AG09319 (cell line): ENCODE results near the gene POC1A.

Experiments used
- DNase-seq: peaks from one replicate; pipeline ENCODE4 v3.0.0-alpha.2; 2010; ENCODE audit warnings: low read depth; ENCODE audit errors: extremely low read depth
- CTCF ChIP-seq: IDR thresholded peaks from 2 replicates; pipeline ENCODE4 v1.5.1; 2011; ENCODE audit warnings: low read depth, mild to moderate bottlenecking, inconsistent platforms, low read length, moderate library complexity

The POC1A gene

GRCh38 chr3:52135332-52135731 lies 18.9 kb downstream of the POC1A start:
- DNase-seq, result no peak
- no peak for TF ChIP-seq CTCF

- no peak for DNase-seq
- TF ChIP-seq CTCF, result no peak
These were observed 19.5 kb downstream of the POC1A start for GRCh38 chr3:52134761-52135160.

- no peak for TF ChIP-seq CTCF
- DNase-seq, result no peak
These were observed 21.3 kb downstream of the POC1A start for GRCh38 chr3:52132930-52133329.

DNA sequence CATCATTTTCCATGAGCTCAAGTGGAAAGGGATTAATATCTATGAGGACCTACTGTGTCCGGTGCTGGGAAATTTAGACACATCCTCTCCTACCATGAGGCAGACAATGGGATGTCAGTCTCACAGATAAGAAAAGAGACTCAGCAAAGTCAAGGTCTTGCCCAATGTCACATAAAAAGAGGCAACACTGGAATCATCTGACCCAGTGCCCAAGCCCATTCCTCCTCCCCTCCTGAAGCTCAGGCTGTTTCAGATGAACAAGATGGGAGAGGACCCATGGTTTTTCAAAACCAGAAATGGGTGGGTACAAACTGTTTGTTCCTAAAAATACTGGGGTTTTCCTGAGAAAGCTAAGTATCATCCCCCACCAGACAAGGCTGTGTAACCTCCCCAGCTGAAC lies 22.2 kb downstream of the POC1A start:
- TF ChIP-seq CTCF, result no peak
- DNase-seq, result no peak

DNA sequence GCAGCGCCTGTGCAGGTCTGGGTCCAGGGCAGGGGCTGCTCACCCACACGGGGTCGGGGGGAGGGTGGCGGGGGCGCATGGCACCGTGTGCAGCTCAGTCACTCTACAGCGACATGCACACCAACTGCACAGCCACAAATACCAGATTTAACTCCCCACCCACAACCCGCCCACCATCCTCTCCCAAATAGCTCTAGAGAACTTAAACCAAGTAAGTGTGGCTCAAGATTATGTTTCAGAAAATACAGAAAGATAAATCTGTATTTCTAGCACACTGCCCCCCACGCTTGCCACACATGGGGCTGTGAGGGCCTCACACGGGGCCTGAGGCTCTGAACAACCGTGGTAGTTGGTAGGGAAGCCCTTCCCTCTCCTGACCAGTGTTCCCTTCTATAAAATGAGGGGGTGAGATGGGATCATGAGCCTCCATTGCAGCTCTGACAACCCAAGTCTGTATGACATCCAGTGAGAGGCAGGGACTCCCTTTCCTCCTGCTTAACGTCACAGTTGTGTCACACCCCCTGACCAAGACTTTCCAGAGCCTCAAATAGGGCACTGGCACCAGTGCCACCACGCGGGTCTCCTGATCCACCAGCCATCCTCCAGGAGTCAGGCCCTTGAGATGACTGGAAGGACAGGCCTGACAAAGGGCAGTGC lies 23.1 kb downstream of the POC1A start:
- no peak for DNase-seq
- no peak for TF ChIP-seq CTCF

DNA sequence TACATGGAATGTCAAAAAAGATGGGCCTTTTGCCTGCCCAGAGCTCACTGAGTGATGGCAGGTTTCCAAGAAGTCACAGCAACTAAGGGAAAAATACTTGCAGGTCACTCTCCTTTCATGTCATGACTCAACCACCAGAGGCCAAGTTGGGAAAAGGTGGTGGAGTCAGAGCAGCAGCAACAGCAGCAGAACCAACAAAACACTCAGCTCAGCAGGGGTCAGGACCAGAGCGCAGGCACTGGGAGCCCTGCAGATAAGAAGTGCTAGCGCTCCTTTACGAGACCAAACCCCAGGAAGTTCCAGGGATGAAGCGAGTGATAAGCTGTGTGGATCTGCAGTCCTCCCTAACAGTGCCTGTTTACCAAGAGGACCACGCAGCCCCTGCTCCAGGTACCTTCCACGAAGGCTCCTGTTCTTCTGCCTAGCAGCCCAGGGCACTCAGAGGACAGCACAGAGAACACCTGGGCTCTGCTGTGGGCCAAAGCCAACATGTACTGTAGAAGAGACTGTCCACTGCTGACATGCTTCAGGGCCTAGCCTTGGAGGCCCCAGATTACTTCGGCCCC lies 26.0 kb downstream of the POC1A start:
- no peak for TF ChIP-seq CTCF
- no peak for DNase-seq

DNA sequence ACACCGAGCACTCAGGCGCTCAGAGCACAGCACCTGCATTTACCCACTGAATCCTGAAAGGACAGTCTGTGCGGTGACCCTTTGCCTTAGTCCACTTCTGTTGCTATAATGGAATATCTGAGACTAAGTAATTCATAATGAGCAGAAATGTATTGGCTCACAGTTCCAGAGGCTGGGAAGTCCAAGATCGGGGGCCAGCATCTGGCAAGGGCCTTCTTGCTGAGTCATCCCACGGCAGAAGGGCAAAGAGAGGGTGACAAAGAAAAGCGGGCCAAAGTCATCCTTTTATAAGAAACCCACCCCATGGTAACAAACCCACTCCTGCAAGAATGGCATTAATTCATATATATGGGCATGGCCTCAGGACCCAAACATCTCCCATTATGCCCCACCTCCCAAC lies 27.7 kb downstream of the POC1A start:
- DNase-seq, result no peak
- no peak for TF ChIP-seq CTCF
